ENCODE results near the gene HOXC6.

DNA sequence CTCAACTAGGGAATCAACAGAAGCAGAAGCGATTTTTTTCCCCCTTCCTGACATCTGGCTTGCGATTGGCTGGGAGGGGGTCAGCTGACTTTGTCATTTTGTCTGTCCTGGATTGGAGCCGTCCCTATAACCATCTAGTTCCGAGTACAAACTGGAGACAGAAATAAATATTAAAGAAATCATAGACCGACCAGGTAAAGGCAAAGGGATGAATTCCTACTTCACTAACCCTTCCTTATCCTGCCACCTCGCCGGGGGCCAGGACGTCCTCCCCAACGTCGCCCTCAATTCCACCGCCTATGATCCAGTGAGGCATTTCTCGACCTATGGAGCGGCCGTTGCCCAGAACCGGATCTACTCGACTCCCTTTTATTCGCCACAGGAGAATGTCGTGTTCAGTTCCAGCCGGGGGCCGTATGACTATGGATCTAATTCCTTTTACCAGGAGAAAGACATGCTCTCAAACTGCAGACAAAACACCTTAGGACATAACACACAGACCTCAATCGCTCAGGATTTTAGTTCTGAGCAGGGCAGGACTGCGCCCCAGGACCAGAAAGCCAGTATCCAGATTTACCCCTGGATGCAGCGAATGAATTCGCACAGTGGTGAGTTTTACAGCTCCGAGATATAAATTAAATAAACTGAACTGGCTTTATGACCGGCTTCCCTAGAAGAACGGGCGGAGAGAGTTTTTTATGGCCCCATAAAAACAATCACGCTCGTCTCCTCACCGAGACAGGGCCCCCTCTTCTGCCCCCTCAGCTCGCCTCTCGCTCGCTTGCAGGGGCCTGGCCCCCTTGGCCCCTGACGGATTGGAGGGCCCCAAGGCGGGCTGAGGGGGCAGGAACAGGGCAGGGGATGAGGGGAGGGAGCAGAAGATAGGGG, at the start of gene HOXC6:
- TF ChIP-seq STAG1 (CRISPR knock-in tag; IDR thresholded peaks at IDR 0.05; ENCODE audit: borderline replicate concordance) (no peak), NBN (IDR thresholded peaks at IDR 0.05; ENCODE audit: low read depth) (no peak), POLR2A (conservative IDR thresholded peaks at IDR 0.05) (no peak)
